K562 (cell line): Measurements from ENCODE around the gene RHBDL3. TPM values are rescaled to one million over a fixed set of nuclear protein-coding genes. Genes with fewer than 3 reads are reported as not detected.

ENCODE experiments used
- ARHGAP35 ChIP-seq: fragments of 450-650 bp; IDR thresholded peaks from 2 replicates; pipeline ENCODE4 v1.6.1; 2018; ENCODE audit not compliant: partially characterized antibody
- BACH1 ChIP-seq: fragments of 200-800 bp; sonication (Bioruptor generic); IDR thresholded peaks from 2 replicates; pipeline ENCODE4 v1.6.1; 2016; ENCODE audit warnings: missing genetic modification characterization, missing compliant biosample characterization
- BRF1 ChIP-seq: IDR thresholded peaks from 3 replicates; pipeline ENCODE4 v1.6.1; 2011; ENCODE audit warnings: borderline replicate concordance, mild to moderate bottlenecking; ENCODE audit not compliant: insufficient read length; ENCODE audit errors: extremely low read depth
- CEBPB ChIP-seq: fragments of 450-650 bp; IDR thresholded peaks from 2 replicates; pipeline ENCODE4 v1.6.1; 2016; ENCODE audit warnings: missing genetic modification characterization, missing compliant biosample characterization
- HDGF ChIP-seq: fragments of 450-650 bp; IDR thresholded peaks from 2 replicates; pipeline ENCODE4 v1.6.1; 2016
- KAT8 ChIP-seq: fragments of 450-650 bp; IDR thresholded peaks from 2 replicates; pipeline ENCODE4 v1.6.1; 2016; ENCODE audit warnings: low read depth, mild to moderate bottlenecking
- NCOA1 ChIP-seq: fragments of 450-650 bp; IDR thresholded peaks from 2 replicates; pipeline ENCODE4 v1.6.1; 2016; ENCODE audit warnings: low read depth
- NFATC3 ChIP-seq: fragments of 450-650 bp; IDR thresholded peaks from 2 replicates; pipeline ENCODE4 v1.6.1; 2017; ENCODE audit warnings: mild to moderate bottlenecking
- PRMT5 ChIP-seq: sonication (generic); formaldehyde crosslinking; IDR thresholded peaks from 2 replicates; pipeline ENCODE4 v1.5.0; 2020; ENCODE audit warnings: missing genetic modification reagents
- STAG1 ChIP-seq: sonication (generic); formaldehyde crosslinking; IDR thresholded peaks from 2 replicates; pipeline ENCODE4 v1.5.0; 2020; ENCODE audit warnings: missing genetic modification reagents, borderline replicate concordance
- STAT5A ChIP-seq: IDR thresholded peaks from 2 replicates; pipeline ENCODE4 v1.6.1; 2012; ENCODE audit warnings: low read length, inconsistent platforms, borderline replicate concordance
- STAT6 ChIP-seq: sonication (generic); formaldehyde crosslinking; IDR thresholded peaks from 2 replicates; pipeline ENCODE4 v1.8.1; 2023; ENCODE audit warnings: mild to moderate bottlenecking, missing genetic modification reagents
- TBP ChIP-seq: optimal IDR thresholded peaks from 2 replicates; pipeline ENCODE3; 2011; ENCODE audit warnings: low read depth, low read length, improper control_type of control experiment
- TCF7 ChIP-seq: sonication (generic); IDR thresholded peaks from 2 replicates; pipeline ENCODE4 v1.6.1; 2016; ENCODE audit warnings: antibody characterized with exemption, borderline replicate concordance
- USF1 ChIP-seq: sonication (generic); formaldehyde crosslinking; IDR thresholded peaks from 2 replicates; pipeline ENCODE4 v1.9.0; 2022; ENCODE audit warnings: mild to moderate bottlenecking, missing genetic modification reagents
- ZHX1 ChIP-seq: fragments of 150-350 bp; conservative IDR thresholded peaks from 2 replicates; pipeline ENCODE4 v1.6.1; 2014; ENCODE audit warnings: low read length
- ZNF184 ChIP-seq: sonication (generic); formaldehyde crosslinking; IDR thresholded peaks from 2 replicates; pipeline ENCODE4 v1.5.0; 2020; ENCODE audit warnings: missing genetic modification reagents
- ZNF766 ChIP-seq: fragments of 200-800 bp; sonication (Bioruptor generic); conservative IDR thresholded peaks from 2 replicates; pipeline ENCODE4 v1.6.1; 2016; ENCODE audit warnings: missing genetic modification characterization, missing compliant biosample characterization
- polyA plus RNA-seq, 8 experiments: library from polyadenylated mRNA; depleted of rRNA in 4 of 8; stranded (reverse) in 5 of 8; unstranded in 3 of 8; fragments of >200 nt; fragmentation: Nextera tagmentation in 2 of 8; fragmentation: Illumina TruSeq in 1 of 8; extraction: Ambion mirVana in 2 of 8; extraction: Trizol in 1 of 8; gene quantifications; 2 replicates each; pipeline versions ENCODE4 v1.2.1 to v1.2.3, GENCODE V29; 2011 to 2014; ENCODE audit warnings: inconsistent platforms in 1 of 8, missing spikeins in 1 of 8
- total RNA-seq, 7 experiments: library from RNA; depleted of rRNA in 6 of 7; stranded (reverse); fragments of >200 nt in 6 of 7; fragmentation: Illumina TruSeq in 2 of 7; extraction: Trizol in 2 of 7; gene quantifications; 2 replicates each; pipeline versions ENCODE4 v1.2.1 to v1.2.3, GENCODE V29; 2011 to 2021; ENCODE audit warnings: low replicate concordance in 1 of 7
- TF ChIP-seq, protein P1 (sequence below): fragments of 250-450 bp; sonication (Bioruptor Pico); IDR thresholded peaks from 2 replicates; pipeline ENCODE4 v1.5.0; 2021
- TF ChIP-seq, protein P2 (sequence below): fragments of 250-450 bp; sonication (Bioruptor Pico); IDR thresholded peaks from 2 replicates; pipeline ENCODE4 v1.9.0; 2021; ENCODE audit warnings: mild to moderate bottlenecking
- TF ChIP-seq, protein P3 (sequence below): fragments of 450-650 bp; formaldehyde crosslinking; IDR thresholded peaks from 2 replicates; pipeline ENCODE4 v1.4.0; 2020; ENCODE audit warnings: mild to moderate bottlenecking

RHBDL3 gene
- total and polyA plus RNA-seq, 9 of the 15 experiments (the other 6 are each of a cell fraction or from before 2014, with no cell fraction given) = 0.06 to 0.31 (median 0.09) TPM; not detected in 4

DNA sequence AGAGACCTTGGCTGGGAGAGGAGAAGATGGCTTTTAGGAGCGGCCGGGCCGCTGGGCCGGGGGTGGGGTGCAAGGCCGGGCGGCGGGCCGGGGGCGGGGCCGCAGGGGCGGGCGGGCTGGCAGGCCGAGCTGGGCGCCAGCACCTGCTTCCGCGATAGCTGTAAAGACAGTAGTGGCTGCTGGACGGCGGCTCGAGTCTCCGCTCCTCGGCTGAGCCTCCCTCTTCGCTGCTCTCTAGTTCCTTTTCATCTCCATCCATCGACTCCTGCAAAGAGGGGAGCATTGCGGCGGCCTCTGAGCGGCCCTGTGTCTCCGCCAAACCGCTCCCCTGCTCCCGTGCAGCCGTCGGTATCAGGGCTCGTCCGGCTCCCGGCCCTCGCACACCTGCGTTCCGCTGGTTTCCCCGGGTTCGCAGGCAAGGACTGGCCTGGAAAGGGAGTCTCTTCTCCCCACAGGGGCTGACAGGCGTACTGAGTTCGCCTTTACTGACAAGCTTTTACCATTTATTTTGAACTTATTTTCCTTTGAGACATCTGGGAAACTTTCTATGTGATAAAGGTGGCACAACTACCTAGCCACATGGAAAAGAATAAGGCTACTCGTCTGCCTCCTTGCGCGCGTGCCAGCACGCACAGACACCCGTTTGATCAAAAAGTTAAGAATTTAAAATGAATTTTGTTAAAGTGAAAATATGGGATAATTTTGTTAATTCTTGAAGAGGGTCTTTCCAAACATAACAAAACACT is 76.4 kb downstream of the RHBDL3 start, which contains the start of gene C17orf75 (continued):
- TF ChIP-seq CEBPB (no peak), ZNF766 (CRISPR knock-in tag) (0 out of 2 replicates have a peak, but pooled peaks have one; percentile 28), BRF1 (no peak), KAT8 (no peak), PRMT5 (CRISPR knock-in tag) (no peak), HDGF (no peak), TCF7 (peak; percentile 81), STAT5A (no peak; the same call in 1 of the 2 replicates), ZNF184 (CRISPR knock-in tag) (no peak), BACH1 (tag) (no peak), NCOA1 (peak; percentile 99), STAT6 (CRISPR knock-in tag) (no peak; the same call in 1 of the 2 replicates), ARHGAP35 (no peak), TBP (peak; percentile 91), STAG1 (CRISPR knock-in tag) (no peak), USF1 (no peak), ZHX1 (peak; percentile 78; the same call in 1 of the 2 replicates), NFATC3 (peak; percentile 81)
- TF ChIP-seq, protein P1, sequence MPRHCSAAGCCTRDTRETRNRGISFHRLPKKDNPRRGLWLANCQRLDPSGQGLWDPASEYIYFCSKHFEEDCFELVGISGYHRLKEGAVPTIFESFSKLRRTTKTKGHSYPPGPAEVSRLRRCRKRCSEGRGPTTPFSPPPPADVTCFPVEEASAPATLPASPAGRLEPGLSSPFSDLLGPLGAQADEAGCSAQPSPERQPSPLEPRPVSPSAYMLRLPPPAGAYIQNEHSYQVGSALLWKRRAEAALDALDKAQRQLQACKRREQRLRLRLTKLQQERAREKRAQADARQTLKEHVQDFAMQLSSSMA = peak; percentile 42; the same call in 1 of the 2 replicates
- TF ChIP-seq, protein P2, sequence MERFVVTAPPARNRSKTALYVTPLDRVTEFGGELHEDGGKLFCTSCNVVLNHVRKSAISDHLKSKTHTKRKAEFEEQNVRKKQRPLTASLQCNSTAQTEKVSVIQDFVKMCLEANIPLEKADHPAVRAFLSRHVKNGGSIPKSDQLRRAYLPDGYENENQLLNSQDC = peak; percentile 72; the same call in 1 of the 2 replicates
- TF ChIP-seq, protein P3, sequence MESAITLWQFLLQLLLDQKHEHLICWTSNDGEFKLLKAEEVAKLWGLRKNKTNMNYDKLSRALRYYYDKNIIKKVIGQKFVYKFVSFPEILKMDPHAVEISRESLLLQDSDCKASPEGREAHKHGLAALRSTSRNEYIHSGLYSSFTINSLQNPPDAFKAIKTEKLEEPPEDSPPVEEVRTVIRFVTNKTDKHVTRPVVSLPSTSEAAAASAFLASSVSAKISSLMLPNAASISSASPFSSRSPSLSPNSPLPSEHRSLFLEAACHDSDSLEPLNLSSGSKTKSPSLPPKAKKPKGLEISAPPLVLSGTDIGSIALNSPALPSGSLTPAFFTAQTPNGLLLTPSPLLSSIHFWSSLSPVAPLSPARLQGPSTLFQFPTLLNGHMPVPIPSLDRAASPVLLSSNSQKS (CRISPR knock-in tag) = no peak
